ENCODE measurements around the gene PROKR1. TPM values are rescaled to one million over a fixed set of nuclear protein-coding genes. Genes with fewer than 3 reads are reported as not detected.
A peak's percentile ranks its signal among the peaks of the same experiment; 100 is the strongest.
"Not testable (repeated sequence)": the region's sequence is repeated elsewhere in the genome, so short reads cannot be mapped to it uniquely, and the experiment has no call there.

The PROKR1 gene
- total RNA-seq, 1 donor from 2014 or later: 0.41 TPM

DNA sequence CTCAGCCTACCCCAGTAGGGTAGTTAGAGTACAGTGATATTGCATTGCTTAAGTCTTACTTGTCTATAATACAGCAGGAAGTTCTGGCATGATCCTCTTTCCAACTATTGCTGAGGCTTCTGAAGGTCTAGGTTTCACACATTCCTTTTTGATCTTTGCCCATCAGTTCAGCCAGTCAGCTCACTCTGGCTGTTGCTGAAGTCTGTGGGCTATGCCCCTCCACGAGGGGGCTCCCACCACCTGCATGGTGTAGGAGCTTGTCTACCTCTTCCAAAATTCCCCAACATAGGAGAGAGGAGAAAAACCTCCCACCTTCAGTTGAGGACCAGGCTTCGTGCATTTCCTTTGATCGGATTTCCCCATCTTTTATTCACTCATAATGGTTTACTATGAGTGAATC is 26.3 kb downstream of the PROKR1 start:
- Mint-ChIP-seq H3K9me3 (peaks cover 5% of the 10 kb centered on the region), H3K36me3 (no peaks in the 10 kb centered on the region), H3K27ac (no peak overlapping the region), H3K27me3 (peaks cover 12% of the 10 kb centered on the region), H3K4me3 (no peak overlapping the region), H3K4me1 (ENCODE audit: unreplicated experiment) (no peaks in the 10 kb centered on the region)
- no peak for TF ChIP-seq CTCF (conservative IDR thresholded peaks at IDR 0.05)
- no peak for DNase-seq (ENCODE audit: extremely low spot score, unreplicated experiment)

GRCh38 chr2:68671961-68672360 is 28.6 kb downstream of the PROKR1 start:
- Mint-ChIP-seq H3K27ac (no peak overlapping the region), H3K9me3 (peaks cover 6% of the 10 kb centered on the region), H3K36me3 (no peaks in the 10 kb centered on the region), H3K27me3 (peaks cover 12% of the 10 kb centered on the region), H3K4me1 (ENCODE audit: unreplicated experiment) (no peaks in the 10 kb centered on the region), H3K4me3 (no peak overlapping the region)
- TF ChIP-seq CTCF (conservative IDR thresholded peaks at IDR 0.05): no peak
- DNase-seq (ENCODE audit: extremely low spot score, unreplicated experiment): no peak

DNA sequence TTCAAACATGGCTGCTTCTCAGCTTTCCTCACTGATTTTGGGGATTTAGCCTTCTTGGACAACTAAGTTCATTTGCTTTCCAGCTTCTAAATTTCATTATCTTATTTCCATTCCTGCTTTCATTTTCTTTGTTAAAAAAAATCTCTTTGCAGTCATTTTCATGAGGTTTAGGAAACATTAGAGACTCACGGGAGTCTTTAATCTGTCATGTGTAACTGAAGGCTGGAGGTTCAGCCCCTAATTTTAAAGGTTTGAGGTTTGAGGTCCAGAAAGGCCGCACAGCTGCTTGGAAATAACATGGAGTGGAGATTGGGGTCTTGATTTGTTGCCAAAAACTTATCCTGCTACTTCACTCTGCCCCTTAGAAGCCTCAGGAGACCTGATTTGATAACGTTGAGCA is 30.3 kb downstream of the PROKR1 start:
- H3K4me1 Mint-ChIP-seq (ENCODE audit: unreplicated experiment): no peaks in the 10 kb centered on the region
- H3K4me3 Mint-ChIP-seq: no peak overlapping the region
- H3K9me3 Mint-ChIP-seq: peaks cover 3% of the 10 kb centered on the region
- H3K27ac Mint-ChIP-seq: no peak overlapping the region
- H3K36me3 Mint-ChIP-seq: no peaks in the 10 kb centered on the region
- no peak for TF ChIP-seq CTCF (conservative IDR thresholded peaks at IDR 0.05)
- H3K27me3 Mint-ChIP-seq: peaks cover 10% of the 10 kb centered on the region
- no peak for DNase-seq (ENCODE audit: extremely low spot score, unreplicated experiment)

- H3K27ac Mint-ChIP-seq: no peak overlapping the region
- peaks cover 5% of the 10 kb centered on the region for H3K9me3 Mint-ChIP-seq
- H3K4me1 Mint-ChIP-seq (ENCODE audit: unreplicated experiment): no peaks in the 10 kb centered on the region
- peaks cover 10% of the 10 kb centered on the region for H3K27me3 Mint-ChIP-seq
- H3K36me3 Mint-ChIP-seq: no peaks in the 10 kb centered on the region
- H3K4me3 Mint-ChIP-seq: no peak overlapping the region
- TF ChIP-seq CTCF (conservative IDR thresholded peaks at IDR 0.05): no peak
- DNase-seq (ENCODE audit: extremely low spot score, unreplicated experiment): no peak
Observed at GRCh38 chr2:68675470-68675869, 32.1 kb downstream of the PROKR1 start.

- H3K27ac Mint-ChIP-seq; H3K27me3 Mint-ChIP-seq; DNase-seq (ENCODE audit: extremely low spot score, unreplicated experiment); H3K36me3 Mint-ChIP-seq; H3K4me3 Mint-ChIP-seq; H3K4me1 Mint-ChIP-seq (ENCODE audit: unreplicated experiment): not testable (repeated sequence)
- H3K9me3 Mint-ChIP-seq: peaks cover 12% of the 10 kb centered on the region
Observed at GRCh38 chr2:68677837-68678236, 34.5 kb downstream of the PROKR1 start.

DNA sequence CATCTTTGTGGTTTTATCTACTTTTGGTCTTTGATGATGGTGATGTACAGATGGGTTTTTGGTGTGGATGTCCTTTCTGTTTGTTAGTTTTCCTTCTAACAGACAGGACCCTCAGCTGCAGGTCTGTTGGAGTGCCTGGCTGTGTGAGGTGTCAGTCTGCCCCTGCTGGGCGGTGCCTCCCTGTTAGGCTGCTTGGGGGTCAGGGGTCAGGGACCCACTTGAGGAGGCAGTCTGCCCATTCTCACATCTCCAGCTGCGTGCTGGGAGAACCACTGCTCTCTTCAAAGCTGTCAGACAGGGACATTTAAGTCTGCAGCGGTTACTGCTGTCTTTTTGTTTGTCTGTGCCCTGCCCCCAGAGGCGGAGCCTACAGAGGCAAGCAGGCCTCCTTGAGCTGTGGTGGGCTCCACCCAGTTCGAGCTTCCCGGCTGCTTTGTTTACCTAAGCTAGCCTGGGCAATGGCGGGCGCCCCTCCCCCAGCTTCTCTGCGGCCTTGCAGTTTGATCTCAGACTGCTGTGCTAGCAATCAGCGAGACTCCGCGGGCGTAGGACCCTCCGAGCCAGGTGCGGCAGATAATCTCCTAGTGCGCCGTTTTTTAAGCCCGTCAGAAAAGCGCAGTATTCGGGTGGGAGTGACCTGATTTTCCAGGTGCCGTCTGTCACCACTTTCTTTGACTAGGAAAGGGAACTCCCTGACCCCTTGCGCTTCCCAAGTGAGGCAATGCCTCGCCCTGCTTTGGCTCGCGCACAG is 36.0 kb downstream of the PROKR1 start:
- peaks cover 12% of the 10 kb centered on the region for H3K9me3 Mint-ChIP-seq
- H3K36me3 Mint-ChIP-seq; H3K27me3 Mint-ChIP-seq; H3K4me1 Mint-ChIP-seq (ENCODE audit: unreplicated experiment); DNase-seq (ENCODE audit: extremely low spot score, unreplicated experiment): not testable (repeated sequence)
- peak overlapping the region; percentile 81 for H3K4me3 Mint-ChIP-seq
- peak overlapping the region; percentile 82 for H3K27ac Mint-ChIP-seq

DNA sequence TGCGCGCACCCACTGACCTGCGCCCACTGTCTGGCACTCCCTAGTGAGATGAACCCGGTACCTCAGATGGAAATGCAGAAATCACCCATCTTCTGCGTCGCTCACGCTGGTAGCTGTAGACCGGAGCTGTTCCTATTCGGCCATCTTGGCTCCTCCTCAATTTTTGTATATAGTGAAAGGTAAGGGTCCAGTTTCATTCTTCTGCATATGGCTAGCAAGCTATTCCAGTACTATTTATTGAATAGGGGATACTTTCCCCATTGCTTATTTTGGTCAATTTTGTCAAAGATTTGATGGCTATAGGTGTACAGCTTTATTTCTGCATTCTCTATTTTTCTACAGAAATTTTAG is 36.5 kb downstream of the PROKR1 start:
- peak overlapping the region; percentile 81 for H3K4me3 Mint-ChIP-seq
- not testable (repeated sequence) for H3K36me3 Mint-ChIP-seq; H3K27me3 Mint-ChIP-seq; H3K4me1 Mint-ChIP-seq (ENCODE audit: unreplicated experiment); DNase-seq (ENCODE audit: extremely low spot score, unreplicated experiment)
- H3K9me3 Mint-ChIP-seq: peaks cover 11% of the 10 kb centered on the region
- peak overlapping the region; percentile 82 for H3K27ac Mint-ChIP-seq

Data from type B pancreatic cell (in vitro differentiated cells).